Activated T-cell treated with anti-CD3 and anti-CD28 coated beads for 1 hour (primary cell): Measurements from ENCODE around the gene MORC2.
A peak's percentile ranks its signal among the peaks of the same experiment; 100 is the strongest.

Experiments used
- DNase-seq: peaks from one replicate; pipeline ENCODE4 v3.0.0-alpha.2; 2020; ENCODE audit warnings: low read depth

MORC2 gene

DNA sequence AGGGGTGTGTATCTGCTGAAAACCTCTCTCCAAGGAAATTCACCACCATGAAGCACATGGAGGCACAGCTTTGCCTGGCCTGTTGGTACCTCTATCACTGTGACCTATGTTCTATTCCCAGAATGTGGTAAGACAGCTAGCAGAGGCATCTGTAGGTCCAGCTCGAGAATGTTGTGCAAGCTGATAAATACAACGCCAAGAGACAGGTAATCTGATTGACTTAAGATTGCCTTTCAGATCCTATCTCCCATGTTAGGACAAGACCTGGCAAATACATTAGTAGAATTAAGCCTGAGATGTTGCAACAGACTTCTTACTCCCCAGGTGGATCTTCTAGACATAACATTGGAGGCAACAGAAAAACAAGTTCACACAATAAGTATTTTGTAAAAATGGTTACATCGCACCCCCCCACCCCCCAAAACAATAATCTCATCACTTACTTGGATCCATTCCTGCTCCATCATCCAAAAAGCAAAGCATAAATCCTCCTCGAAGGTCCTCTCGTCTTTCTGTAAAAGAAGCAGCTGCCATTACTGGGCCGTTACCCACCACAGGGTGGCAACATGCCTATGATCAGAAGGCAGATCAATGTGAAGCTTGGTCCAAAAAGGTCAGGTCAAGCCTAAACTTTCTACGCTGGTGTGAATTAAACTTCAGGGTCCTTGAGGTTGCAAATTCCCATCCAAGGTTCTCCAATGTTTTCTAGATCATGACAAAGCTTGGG lies 18.5 kb downstream of the MORC2 start:
- DNase-seq: no peak

DNA sequence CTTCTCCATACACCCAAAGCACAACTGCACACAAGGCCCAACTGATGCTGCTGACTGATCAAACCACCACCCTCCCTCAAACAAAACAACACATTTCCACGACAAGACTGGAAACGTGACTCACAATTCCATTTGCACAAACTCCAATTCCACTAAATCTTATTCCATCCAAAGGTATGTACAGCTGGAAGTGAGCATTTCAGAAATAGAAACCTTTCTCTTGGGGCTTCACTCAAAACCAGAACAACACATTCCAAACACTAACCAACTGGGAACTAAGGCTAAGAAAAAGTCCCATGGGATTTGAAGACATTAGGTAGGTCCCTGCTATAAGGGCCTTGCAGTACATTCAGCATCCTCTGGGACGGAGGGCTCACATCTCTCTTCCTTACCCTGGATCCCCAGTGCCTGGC lies 19.6 kb downstream of the MORC2 start:
- no peak for DNase-seq

DNA sequence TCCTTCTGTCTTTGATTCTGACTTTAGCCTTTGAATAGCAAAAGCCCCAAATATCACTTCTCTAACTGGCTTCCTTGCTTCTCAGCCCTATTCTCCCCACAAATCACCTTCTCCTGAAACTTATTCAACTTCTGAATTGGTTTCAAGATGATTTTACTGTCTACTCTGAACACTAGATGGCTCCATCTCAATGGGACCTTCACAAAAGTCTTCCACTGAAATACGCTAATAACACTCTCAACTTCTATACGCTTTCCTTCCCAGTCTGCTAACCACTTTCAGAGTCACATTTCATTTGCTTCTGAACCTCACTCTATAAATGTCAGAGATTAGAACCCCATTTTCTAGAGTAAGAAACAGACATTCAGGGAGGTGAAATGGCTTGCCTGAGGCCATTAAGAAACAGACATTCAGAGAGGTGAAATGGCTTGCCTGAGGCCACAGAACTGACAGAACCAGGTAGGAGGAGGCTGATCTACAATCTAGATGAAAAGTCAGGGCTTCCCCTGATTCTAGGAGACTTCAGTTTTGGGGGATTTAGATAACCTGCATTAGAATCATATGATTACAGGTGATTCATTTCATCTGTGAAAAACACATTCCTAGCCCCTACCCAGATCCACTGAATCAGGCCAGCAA lies 20.6 kb downstream of the MORC2 start:
- no peak for DNase-seq

DNA sequence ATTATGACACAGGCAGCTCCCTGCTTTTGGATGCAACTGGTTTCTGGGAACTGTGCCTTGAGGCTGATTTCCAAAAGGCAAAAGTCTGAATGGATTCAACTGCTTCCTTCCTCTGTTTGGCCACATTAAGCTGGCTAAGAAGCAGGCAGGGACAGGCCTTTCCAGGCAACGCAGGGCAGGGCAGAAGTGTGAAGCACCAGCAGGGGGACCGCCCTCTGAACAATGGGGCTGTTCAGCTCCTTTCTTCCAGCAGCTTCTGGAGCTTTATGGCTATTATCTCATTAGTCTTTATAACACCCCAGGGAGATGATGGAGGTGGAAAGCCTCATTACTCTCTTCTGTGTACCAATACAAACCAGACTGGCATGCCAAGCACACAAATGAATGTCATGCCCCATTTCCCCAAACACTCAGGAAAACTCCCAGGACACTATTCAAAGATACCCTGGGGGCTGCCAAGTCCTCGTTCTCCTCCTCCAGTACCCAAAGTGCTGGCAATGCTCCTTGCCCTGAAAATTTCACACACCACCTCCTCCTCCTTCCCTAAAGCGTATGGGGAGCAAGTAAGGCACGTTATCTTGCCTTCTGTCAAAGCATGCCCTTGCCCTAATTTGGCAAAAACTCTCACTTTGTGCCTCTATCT lies 21.3 kb downstream of the MORC2 start:
- DNase-seq: no peak

DNA sequence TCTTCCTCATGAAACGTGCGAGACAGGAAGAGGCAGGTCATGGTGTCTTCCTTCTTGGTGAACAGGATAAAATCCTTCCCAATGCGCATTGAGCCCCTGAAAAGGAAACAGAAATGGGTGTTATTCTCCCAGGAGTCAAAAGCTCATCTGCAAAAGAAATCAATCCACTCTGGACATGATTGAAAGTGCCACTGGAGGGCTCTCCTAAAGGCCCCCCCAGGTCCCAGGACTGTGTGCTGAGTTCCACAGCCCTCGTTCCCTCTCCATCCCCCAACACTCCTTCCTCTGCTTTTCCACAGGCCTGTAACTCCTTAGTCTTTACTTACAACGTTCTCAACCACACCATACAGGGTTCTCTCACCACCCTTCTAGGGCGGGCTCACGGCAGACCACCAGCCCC lies 22.2 kb downstream of the MORC2 start:
- DNase-seq: no peak

DNA sequence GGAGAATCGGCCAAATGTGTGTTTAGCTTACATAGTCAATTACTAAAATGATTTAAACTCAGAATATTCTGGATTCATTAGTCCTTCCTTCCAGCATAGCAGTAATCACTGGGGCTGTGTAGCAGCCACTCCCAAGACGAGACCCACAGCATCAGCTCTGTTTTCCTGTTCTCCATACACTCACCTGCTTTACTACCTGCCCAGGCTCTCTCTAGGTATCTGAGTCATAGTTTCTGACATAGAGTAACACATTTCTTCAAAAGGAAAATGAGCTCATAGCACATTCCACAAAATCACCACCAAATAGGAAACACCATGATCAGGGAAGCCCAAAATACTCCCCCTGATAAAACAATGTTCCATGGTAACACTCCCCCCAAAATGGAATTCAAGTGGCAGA lies 22.9 kb downstream of the MORC2 start:
- DNase-seq: no peak

DNA sequence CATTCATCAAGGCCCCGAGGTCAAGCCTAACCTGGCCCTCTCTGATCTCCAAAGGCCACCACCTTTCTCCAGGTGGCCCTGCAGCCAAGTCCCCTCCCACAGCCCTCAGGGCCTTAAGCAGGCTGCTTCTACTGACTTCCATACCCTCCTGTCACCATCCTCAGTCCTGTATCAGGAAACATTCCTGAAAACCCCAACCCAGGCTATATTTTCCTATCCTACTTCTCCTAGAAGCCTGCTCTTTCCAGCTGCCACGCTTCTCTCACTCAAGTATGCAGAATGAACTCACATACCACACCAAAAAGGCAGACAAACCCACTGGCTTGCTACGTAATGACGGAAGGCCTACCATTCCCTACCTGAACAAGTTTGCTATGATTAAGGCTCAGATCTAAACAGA lies 23.6 kb downstream of the MORC2 start:
- DNase-seq: no peak

DNA sequence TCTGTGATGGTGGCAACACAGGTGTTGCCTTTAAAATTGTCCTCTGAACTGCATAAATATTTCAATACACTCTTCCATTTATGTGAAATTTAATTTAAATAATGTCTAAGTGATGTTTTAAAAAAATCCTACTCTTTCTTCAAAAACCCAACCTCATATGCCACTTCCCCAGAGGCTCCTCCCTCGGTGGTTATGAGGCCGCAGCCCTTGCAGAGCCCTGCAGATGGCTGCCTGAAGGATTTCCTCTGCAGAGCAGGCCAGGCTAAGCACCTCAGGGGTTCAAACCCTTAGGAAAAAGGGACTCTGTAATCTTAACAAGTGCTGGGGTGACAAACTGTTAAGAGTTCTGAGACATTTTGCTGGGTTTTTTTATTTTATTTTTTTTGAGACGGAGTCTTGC lies 25.2 kb downstream of the MORC2 start:
- DNase-seq: peak; percentile 40

DNA sequence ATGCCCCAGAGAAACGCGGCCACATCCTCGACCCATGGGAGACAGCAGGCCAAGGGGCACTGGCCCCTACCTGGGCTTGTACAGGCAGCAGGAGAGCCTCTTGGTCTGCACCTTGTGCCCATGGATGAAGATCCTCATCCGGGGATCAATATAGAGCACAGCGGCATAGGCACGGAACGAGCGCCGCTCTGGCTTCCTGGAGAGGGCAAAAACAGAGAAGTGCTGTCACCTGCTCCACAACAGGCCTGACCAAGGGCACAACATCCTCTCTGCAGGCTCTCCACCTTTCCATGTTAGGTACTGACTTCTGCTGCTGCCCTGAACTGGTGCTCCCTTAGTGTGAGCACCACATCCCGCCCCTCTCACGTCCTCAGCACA lies 27.2 kb downstream of the MORC2 start:
- no peak for DNase-seq

DNA sequence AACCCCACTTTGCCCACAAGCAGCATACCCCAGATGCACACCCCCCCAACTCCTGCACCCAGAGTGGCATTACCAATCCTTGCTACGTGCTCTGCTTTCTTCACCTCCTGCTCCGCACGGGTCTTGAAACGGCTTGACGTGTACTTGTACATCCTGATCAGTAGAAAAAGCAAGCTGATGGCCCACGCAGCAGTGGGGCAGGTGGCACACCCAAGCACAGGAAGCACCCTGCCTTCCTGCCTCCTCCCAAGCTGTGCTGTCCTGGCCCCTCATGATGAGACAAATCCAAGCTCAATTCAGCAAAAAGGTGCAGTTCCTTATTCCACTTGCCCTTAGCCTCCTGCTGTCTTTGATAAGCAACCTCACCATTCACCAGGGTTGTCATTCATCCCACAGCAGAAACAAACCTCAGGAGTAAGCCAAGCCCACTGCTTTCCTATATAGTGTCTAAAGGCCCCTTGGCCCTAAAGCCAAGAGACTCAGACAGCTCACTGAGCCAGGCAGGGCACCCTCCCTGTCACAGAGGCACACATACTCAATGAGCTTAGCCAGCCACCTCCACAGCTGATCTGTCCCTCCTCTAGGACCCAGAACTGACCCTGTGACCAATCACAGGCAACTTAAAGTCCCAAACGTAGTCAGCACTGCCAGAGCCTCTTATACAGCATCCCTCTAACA lies 27.8 kb downstream of the MORC2 start:
- DNase-seq: peak; percentile 38

DNA sequence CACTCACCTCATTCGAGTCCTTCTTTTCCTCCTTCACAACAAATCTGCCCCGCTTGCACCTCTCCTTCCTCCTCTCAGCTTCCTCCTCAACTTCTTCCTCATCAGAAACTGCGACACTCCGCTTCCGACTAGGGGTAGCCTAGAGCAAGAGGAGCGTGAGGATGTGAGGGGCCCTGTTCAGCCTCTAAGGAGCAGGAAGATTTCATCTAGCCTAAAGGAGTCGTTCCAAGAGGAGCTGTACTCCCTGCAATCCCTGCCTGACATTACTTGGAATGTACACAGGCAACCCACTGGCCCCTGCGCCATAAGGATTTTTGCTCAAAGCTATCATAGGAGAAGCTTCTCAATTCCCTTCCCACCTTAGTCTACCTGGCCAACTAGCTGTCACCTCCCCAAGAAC lies 34.5 kb downstream of the MORC2 start:
- no peak for DNase-seq

DNA sequence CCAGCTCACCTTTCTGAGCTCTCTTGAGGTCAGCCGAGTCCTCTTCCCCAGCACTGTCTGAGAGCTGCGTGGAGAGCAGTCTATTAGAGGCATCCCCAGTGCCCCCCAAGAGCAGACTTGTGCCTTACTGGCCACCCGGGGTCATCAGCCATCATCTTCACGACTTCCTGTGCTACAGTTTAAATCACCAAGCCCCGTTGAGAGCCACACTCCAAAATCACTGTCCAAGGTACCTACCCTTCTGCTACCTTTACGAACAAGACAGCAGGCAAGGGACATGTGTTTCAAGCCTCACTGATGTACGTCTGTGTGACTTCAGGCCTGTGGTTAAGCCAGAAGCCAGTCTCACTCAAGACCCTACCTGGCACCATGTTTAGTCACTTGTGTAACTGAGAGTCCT lies 35.1 kb downstream of the MORC2 start:
- no peak for DNase-seq

DNA sequence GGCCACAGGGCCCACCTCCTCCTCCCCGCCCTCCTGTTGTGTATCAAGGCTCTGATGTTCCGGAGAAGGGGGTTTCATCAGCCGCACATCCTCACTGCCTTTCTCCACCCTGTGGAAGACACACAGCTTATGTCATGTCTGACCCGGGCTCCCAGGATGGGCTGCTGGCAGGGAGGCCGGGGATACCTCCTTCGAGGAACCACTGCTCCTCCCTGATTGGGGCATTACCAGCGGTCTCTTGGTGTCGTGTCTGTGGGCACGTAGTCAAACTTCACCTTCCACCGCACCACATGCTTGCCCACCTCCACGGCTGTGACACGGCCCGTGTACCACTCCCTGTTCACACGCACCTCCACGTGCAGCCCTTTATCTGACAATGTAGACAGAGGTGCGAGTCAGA lies 35.9 kb downstream of the MORC2 start:
- no peak for DNase-seq

DNA sequence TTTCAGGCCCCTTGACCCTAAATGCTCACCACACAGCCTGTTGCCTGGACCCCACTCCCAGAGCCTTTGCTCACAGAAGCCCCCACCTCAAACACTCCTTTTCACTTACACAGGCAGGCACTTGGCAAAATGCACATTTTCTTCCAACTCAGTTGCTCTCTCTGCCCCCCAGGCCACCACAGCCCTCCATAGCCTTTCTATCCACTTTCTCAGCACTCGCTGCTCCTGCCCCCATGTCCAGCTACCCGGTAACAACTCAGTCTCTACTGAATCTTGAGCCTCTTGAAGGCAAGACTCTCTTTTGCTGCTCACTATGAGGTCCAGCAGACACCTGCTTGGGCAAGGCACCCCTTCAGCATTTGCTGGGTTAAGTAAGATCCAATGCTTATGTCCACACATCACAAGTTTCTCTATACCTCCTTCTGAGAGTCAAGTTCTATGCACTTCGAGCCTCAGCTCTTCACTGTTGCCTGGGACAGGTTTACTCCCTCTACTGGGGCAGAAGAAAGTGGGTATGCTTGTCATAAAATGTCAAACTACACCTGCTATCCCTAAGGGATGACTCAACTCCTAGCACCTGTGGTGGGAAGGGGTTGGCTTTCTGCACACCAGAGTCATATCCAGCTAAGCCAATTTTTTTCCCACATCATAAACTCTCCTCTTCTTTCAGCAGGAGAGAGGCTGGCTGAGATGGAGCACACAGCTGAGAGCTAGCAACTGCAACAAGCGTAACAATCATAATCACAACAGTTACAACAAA lies 36.9 kb downstream of the MORC2 start:
- DNase-seq: no peak

DNA sequence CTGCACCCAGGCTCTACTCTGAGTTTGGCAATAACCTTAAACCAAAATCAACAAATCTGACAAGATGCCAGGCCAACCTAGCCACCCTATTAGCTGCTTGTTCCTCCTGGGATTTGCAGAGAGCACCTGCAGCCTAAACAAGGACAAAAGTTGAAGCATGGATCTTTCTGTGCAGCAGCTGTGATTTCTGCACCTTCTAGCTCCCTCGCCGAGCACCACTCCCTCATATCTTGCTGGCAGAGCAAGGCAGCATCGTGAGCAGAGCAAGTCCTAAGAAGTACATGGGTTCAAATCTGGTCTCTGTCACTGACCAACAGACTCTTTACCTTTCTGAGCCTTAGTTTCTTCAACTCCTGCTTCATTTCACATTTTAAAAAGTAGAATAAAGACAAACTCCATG lies 38.3 kb downstream of the MORC2 start:
- no peak for DNase-seq

DNA sequence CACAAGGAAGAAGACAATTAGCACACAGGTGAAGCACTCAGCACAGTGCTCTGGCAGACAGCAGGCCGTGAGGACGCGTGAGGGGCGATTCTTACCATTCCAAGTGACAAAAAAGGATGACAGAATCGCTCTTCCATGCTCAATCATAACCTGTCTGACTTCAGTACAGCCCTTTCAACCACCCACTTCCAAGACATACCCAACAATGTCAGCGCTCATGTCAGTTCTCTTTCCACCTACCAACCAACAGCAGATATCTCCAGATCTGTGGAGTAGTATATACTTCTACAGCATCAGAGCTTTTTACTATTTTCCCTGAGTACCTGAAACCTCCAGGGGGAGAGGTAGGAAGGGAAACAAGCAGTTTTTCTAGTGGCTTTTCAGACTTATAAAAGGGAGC lies 40.2 kb downstream of the MORC2 start:
- no peak for DNase-seq

DNA sequence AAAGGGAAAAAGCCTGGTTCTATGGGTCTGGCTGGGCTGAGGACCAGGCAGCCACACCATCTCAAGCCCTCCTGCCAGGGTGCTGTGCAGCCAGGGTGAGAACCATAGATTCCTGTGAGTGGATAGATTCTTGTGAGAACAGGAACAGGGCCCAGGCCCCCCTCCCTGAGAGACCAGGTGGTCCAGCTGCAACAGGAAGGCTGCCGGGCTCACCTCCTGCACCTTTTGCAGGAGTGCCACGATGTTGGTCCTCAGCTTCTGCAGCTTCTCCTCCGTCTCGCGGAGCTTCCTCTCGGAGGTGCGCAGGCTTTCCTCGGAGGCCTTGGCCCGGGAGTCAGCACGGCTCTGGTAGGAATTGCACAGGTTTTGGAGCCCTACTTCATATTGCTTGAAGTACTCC lies 40.8 kb downstream of the MORC2 start:
- DNase-seq: no peak

DNA sequence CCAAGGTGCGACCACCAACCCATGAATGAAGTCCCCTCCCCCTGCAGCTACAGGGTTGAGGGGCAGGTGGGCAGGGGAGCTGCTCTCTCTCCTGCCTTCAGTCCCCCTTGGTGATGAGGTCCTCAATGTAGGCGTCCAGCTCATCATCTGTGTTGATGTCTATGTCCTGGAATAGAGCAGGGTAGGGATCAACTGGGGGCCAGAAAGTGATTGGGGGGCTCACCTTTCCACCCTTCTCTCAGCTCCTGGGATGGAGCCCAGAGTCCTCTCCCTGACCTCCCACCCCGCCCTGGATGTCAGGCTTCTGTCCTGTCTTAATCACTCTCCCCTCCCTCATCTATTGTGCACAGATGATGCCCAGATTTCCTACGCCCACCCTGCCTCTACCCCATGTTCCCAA lies 41.9 kb downstream of the MORC2 start:
- no peak for DNase-seq

DNA sequence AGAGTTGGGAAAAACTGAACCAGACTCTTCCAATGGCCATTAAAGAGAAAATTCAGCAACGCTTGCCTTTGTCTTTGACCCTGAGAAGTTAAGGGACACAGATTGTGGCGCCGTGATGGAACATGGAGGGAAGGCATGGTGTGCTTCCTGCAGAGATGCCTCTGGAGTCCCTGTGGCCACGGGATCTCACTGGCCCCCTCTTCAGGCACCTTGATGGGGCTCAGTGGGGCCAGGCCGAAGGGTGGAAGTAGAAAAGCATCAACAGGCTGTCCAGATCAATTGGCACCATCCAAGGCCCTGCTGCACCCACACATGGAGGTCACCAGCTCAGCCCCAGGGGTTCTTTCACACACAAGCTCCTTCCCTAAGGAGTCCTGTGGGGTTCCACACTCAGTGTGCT lies 42.9 kb downstream of the MORC2 start:
- DNase-seq: no peak

DNA sequence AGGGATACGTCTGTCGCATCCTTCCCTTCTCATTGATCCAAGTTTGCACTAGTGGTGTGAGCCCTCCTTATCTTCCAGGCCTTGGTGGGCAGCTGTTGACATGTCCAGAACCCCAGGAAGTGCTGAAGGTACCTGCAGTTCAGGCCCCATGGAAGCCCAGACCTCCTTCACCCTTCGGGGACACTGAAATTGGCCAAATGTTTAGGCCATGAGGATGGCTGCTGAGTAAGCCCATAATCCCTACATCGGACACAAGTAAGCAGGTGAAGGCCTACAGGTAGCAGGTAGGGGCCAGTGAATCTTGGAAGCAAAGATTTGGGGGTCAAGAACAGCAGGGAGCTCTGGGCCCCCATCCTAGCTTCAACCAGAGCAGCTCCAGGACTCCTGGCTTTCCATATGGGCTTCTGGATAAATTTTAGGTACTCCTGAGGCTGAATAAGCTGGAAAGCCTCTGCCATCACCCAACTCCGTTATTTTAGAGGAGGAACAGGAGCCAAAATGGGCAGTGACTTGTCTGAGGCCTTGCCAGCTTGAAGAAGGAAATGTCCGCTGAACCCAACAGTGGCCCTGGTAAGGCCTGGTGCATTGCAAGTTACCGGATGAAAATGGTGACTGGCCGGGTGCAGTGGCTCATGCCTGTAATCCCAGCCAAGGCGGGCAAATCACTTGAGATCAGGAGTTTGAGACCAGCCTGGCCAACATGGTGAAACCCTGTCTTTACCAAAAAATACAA lies 45.2 kb downstream of the MORC2 start:
- DNase-seq: no peak

DNA sequence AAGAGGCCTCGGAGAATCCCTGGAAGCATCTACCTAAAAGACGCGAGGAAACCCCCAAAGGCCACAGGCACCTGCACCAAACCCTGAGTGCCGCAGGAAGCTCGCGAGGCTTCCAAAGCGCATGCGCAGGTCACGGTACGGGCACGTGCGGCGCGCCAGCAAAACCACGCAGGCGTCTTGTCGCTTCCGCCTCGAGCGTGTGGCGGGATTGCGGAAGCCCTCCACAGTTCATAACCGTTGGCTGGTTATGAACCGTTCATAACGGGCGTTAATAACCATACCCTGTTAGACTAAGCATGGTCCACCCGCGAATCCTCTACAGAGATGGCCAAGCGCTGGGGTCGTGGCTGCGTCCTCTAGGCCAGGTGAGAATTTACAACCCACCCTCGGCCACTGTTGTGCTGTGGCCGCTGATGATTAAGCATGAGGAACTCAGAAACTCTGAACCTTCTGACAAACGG lies 46.4 kb downstream of the MORC2 start:
- peak; percentile 81 for DNase-seq

DNA sequence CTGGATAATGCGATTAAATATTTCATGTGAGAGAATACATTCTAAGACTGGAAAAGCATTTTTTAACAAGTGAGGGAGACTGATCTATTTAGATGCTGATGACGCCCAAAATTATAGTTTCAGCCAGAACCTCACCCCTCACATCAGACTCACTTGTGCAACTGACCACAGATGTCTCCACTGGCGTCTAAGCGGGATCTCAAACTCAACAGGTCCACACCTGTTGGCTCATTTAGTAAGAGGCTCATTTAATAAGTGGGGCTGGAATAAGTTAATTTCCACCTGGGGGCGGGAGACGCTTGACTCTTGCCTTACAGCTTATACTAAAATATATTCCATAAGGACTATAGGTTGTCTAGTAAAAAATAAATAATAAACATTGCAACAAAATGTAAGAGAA lies 47.5 kb downstream of the MORC2 start:
- no peak for DNase-seq
